ENCODE data around the gene ELAVL4. TPM values are rescaled to one million over a fixed set of nuclear protein-coding genes. Genes with fewer than 3 reads are reported as not detected.

ELAVL4 gene
- polyA plus RNA-seq, 1 experiment: not detected

GRCh38 chr1:50252196-50252595 is 143.5 kb downstream of the ELAVL4 start:
- Histone ChIP-seq H3K4me3 (ENCODE audit: low read depth, low read length) (no peak overlapping the region), H3K27me3 (ENCODE audit: control insufficient read depth, insufficient read depth, low read length) (no peaks in the 10 kb centered on the region), H3K36me3 (ENCODE audit: control insufficient read depth, insufficient read depth, low read length) (no peaks in the 10 kb centered on the region)
- DNase-seq (ENCODE audit: low read depth): no peak
- ChIA-PET CTCF (no interaction called here), POLR2A (no interaction called here)
- no peak for TF ChIP-seq CTCF (IDR thresholded peaks at IDR 0.05; ENCODE audit: insufficient read depth, low read depth, low read length)

Other genes with a start within 250 kb of the ELAVL4 start
- gene AGBL4, start 85.0 kb upstream of the ELAVL4 start, polyA plus RNA-seq (2011; rRNA removed): not detected in 2 replicates